ENCODE results near the gene PAPPA2.

PAPPA2 gene

GRCh38 chr1:176504848-176505553 is 42.0 kb downstream of the PAPPA2 start:
- no peak for DNase-seq (ENCODE audit: low spot score)

DNA sequence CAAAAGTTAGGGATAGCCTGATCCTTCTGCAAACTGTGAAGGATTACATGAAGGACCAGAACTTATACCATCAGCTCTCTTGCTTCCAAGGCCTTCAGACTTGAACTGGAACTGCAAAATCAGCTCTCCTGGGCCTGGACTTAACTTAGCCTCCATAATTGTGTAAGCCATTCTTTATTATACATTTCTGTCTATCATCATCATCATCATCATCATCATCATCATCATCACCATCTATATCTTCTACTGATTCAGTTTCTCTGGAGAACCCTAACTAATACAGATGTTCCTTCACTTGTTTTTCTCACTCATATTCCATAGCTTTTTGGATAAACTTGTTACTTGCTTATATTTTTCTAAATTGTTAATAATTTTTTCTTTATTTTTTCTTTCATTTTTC is 50.0 kb downstream of the PAPPA2 start:
- DNase-seq (ENCODE audit: low spot score): no peak

- DNase-seq (ENCODE audit: low spot score): no peak
These were observed 52.3 kb downstream of the PAPPA2 start for GRCh38 chr1:176515310-176515709.

GRCh38 chr1:176517484-176517883 is 54.5 kb downstream of the PAPPA2 start:
- DNase-seq (ENCODE audit: low spot score): no peak

- no peak for DNase-seq (ENCODE audit: low spot score)
These were observed 58.2 kb downstream of the PAPPA2 start for GRCh38 chr1:176521211-176521610.

GRCh38 chr1:176522310-176522845 is 59.4 kb downstream of the PAPPA2 start:
- no peak for DNase-seq (ENCODE audit: low spot score)

GRCh38 chr1:176529395-176530090 is 66.6 kb downstream of the PAPPA2 start:
- DNase-seq (ENCODE audit: low spot score): no peak

- DNase-seq (ENCODE audit: low spot score): no peak
These were observed 68.1 kb downstream of the PAPPA2 start for GRCh38 chr1:176531036-176531435.

DNA sequence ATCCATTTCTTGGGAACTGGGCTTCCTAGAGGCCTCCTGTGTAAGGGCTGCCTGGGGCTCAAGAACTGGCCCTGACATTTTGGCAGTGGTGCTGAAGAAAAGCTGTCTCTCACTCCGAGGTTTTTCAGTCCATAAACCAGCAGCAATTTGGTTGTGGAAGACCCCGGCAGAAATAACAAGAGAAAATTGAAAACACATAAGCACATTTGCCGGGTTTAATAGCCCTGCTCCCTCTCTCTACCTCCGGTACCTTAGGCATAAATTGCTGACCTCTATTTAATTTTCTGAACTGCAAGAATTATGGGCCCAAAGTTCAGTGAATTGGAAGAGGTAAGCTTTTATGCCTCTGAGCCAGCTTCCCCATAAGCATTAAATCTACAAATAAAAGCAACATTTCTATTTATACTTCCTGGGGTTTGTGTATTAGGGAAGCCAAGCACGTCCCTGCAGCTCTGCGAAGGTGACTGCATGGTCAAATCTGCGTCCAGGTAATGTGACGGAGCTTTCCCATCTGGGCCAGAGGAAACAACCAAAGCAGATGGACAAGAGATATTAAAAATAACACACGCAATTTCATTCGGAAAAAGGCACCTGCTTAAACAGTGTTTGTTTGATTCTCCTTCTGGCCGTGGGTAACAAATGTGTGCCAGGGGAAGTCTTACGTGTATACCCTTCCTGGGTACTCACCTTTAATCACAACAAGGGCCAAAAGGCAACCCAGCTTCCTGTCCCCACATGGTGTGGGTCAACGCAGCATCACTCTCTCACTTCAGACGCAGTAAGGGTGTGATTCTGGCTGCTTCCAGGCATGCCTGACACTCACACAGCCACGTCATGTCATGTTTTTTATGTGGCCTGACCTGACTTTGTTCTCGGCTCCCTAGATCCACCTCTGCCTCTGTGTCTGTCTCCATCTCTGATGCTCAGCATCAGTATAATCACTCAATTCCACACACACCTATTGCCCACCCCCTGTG is 69.2 kb downstream of the PAPPA2 start:
- DNase-seq (ENCODE audit: low spot score): no peak

DNA sequence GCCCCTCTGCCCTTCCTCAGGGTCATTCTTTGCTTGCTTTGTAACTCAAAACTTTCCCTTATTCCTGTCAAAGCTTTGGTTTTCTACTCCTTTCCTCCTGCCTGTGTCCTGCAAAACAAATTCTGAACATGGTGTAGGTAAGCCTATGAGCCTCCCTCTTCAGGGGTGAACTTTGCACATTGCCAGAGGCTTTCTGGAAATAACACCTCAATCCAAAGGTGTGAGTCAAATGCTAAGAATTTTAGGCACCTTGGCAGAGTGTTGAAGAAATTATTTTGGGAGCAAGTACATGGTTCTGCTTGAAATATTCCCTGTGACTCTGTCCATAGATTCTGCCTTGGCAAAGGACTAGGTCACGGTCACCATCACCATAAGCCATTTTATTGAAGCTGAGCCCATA is 70.0 kb downstream of the PAPPA2 start:
- DNase-seq (ENCODE audit: low spot score): no peak

- DNase-seq (ENCODE audit: low spot score): no peak
These were observed 73.6 kb downstream of the PAPPA2 start for GRCh38 chr1:176536588-176536987.

GRCh38 chr1:176539018-176539417 is 76.0 kb downstream of the PAPPA2 start:
- DNase-seq (ENCODE audit: low spot score): no peak

DNA sequence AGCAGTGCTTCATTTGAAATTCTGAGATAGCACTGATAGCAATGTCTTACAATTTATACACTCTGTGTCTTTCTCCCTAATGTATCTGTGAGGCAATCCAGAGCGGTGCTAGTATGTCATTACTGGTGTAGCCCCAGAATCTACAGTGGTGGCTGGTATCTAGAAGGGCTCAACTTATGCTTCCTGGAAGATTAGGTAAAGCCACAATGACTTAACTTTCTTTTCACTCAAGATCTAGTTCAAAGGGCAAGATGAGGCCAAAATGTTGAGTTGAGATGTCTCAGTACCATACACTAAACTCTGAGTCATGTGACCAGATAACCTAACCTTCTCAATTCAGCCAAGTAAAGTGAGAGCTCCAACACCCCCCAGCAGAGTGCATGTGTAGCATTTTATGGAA is 77.5 kb downstream of the PAPPA2 start:
- DNase-seq (ENCODE audit: low spot score): no peak

DNA sequence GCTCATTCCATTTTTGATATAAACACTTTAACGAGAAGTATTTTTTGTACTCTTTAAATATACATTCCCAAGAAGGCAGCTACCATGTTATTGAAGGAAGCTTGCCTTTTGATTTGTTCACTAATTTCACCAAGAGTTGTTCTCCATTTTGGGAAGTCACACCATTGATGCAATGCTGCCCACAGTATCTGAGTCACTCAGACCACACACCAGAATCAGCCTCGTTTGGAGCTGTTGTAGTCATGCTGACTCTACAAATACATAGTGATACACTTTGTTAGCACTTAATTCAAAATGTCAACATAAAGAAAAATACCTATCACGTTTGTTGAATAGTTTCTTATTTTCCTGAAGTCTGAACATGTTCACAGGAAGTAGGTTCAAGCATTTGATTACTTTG is 78.7 kb downstream of the PAPPA2 start:
- no peak for DNase-seq (ENCODE audit: low spot score)

DNA sequence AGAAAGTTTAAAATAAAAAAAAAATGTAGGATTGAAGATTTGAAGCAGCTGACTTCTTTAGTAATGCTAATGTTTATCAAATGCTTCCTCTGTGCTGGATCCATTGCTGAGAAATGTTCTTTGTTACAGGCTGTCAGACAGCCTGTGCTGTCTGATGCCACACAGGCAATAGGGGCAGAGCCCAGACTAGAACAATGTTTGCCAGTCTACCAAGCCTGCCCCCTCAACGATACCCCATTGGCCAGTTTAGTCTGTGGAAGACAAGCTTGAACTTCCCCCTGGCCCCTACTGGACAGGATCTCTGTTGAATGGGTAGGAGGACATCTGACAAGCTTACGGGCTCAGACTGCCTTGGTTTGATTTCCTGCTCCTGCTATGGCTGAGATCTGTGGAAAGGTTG is 79.4 kb downstream of the PAPPA2 start:
- no peak for DNase-seq (ENCODE audit: low spot score)

- no peak for DNase-seq (ENCODE audit: low spot score)
These were observed 80.6 kb downstream of the PAPPA2 start for GRCh38 chr1:176543360-176544129.

DNA sequence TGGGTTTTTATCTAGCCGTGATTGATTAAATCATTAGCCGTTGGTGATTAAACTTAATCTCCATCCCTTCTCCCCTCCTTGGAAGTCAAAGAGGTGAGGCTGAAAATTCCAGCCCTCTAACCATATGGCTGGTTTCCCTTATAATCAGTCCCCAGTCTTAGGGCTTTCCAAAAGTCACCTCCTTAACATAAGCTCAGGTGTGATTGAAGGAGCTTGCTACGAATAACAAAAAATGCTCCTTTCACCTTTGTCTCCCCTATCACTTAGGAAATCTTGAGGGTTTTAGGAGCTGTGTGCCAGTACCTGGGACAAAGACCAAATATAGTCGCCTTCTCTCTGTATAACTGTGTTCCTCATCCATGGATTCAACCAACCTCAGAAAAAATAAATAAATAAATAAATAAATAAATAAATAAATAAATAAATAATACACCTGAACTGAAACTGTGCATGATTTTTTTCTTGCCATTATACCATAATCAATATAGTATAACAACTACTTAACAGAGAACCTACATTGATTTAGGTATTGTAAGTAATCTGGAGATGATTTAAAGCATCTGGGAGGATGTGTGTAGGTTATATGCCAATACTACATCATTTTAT is 82.2 kb downstream of the PAPPA2 start:
- no peak for DNase-seq (ENCODE audit: low spot score)

- no peak for DNase-seq (ENCODE audit: low spot score)
These were observed 83.8 kb downstream of the PAPPA2 start for GRCh38 chr1:176546825-176547224.

DNA sequence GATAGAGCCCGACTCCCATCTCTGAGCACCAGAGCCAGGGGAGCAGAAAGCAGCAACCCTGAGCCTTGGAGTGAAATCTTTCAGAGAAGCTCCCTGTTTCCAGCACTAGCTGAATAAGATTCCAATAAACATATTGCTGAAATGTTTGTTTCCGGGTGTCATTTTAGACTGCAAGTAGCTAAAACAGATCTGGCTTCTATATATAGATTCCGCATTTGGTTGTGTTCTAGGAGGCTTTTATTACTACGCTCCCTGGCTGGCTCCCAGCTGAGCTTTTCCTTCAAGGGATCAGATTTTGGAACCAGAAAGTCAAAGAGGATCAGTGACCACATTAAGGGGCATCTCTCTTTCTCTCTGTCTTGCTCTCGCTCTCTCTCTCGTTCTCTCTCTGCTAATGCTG is 88.2 kb downstream of the PAPPA2 start:
- no peak for DNase-seq (ENCODE audit: low spot score)

- DNase-seq (ENCODE audit: low spot score): no peak
These were observed 89.4 kb downstream of the PAPPA2 start for GRCh38 chr1:176552217-176552991.
